NB4 (cell line): Measurements from ENCODE around the gene RNF25.

Experiments
- MYC ChIP-seq: IDR thresholded peaks from 2 replicates; pipeline ENCODE4 v1.6.1; 2011; ENCODE audit warnings: low read depth, low read length
- POLR2A ChIP-seq: IDR thresholded peaks from 2 replicates; pipeline ENCODE4 v1.6.1; 2011; ENCODE audit warnings: mild to moderate bottlenecking; ENCODE audit not compliant: insufficient read length; ENCODE audit errors: extremely low read depth
- TF ChIP-seq, protein P1 (sequence below): IDR thresholded peaks from one replicate; pipeline ENCODE4 v1.5.1; 2012; ENCODE audit warnings: low read depth, low read length
- TF ChIP-seq, protein P2 (sequence below): IDR thresholded peaks from 2 replicates; pipeline ENCODE4 v1.6.1; 2011; ENCODE audit warnings: low read depth, low read length

DNA sequence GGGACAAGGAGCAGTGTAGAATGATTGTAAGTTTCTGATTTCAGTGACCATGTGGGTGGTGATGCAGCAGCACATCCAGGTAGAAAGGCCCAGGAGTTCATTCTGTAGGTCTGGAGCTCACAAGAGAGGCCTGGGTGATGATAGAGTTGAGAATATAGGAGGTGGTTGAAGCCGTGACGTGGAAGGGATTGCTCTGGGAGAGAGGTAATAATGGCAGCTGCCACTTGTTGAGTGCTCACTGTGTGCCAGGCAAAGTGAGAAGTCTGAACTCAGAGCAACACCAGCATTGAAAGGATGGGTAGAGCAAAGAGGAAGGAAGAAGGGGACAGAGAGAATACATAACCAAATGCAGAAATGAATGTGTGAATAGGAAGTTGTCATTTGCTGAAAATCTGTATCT lies 42.1 kb upstream of the RNF25 start:
- TF ChIP-seq, protein P1, sequence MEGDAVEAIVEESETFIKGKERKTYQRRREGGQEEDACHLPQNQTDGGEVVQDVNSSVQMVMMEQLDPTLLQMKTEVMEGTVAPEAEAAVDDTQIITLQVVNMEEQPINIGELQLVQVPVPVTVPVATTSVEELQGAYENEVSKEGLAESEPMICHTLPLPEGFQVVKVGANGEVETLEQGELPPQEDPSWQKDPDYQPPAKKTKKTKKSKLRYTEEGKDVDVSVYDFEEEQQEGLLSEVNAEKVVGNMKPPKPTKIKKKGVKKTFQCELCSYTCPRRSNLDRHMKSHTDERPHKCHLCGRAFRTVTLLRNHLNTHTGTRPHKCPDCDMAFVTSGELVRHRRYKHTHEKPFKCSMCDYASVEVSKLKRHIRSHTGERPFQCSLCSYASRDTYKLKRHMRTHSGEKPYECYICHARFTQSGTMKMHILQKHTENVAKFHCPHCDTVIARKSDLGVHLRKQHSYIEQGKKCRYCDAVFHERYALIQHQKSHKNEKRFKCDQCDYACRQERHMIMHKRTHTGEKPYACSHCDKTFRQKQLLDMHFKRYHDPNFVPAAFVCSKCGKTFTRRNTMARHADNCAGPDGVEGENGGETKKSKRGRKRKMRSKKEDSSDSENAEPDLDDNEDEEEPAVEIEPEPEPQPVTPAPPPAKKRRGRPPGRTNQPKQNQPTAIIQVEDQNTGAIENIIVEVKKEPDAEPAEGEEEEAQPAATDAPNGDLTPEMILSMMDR, result no peak
- TF ChIP-seq POLR2A, result no peak
- no peak for TF ChIP-seq MYC
- TF ChIP-seq, protein P2, sequence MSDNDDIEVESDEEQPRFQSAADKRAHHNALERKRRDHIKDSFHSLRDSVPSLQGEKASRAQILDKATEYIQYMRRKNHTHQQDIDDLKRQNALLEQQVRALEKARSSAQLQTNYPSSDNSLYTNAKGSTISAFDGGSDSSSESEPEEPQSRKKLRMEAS, result no peak
